ENCODE data around the gene PTPA.
"Not testable (repeated sequence)": the region's sequence is repeated elsewhere in the genome, so short reads cannot be mapped to it uniquely, and the experiment has no call there.

PTPA gene

DNA sequence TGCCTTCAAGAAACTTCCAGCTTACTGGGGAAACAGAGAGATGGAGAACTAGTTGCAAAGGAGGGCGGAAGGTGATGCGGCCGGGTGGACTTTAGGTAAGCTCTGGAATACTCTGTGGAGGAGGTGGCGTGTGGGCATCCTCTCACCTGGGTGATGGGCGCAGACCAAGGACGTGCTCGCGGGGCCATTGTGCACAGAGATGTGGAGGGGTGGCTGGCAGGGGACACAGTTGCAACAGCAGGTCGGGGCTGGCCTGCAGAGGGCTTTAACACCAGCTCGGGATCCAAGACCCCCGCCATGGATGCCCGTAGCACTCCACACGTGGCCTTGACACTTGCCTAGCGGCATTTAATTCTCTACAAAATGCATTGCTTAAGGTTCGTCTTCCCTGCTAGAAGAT lies 40.3 kb downstream of the PTPA start:
- H3K27me3 ChIP-seq (ENCODE audit: control insufficient read depth in 1 of 2, insufficient read depth in 2 of 2, low read length in 2 of 2): no peaks in the 10 kb centered on the region
- no peak overlapping the region for H3K9ac ChIP-seq (ENCODE audit: low read length)
- no peak overlapping the region for H3K27ac ChIP-seq (ENCODE audit: low read depth, low read length)
- H3K9me3 ChIP-seq (ENCODE audit: low read length): no peaks in the 10 kb centered on the region
- H3K36me3 ChIP-seq (ENCODE audit: insufficient read depth, low read length): peaks cover 22% of the 10 kb centered on the region
- H3K4me1 ChIP-seq (ENCODE audit: insufficient read depth, low read length): peaks cover 12% of the 10 kb centered on the region
- no peak overlapping the region for H3K4me3 ChIP-seq (ENCODE audit: low read depth in 1 of 2, low read length in 2 of 2)

DNA sequence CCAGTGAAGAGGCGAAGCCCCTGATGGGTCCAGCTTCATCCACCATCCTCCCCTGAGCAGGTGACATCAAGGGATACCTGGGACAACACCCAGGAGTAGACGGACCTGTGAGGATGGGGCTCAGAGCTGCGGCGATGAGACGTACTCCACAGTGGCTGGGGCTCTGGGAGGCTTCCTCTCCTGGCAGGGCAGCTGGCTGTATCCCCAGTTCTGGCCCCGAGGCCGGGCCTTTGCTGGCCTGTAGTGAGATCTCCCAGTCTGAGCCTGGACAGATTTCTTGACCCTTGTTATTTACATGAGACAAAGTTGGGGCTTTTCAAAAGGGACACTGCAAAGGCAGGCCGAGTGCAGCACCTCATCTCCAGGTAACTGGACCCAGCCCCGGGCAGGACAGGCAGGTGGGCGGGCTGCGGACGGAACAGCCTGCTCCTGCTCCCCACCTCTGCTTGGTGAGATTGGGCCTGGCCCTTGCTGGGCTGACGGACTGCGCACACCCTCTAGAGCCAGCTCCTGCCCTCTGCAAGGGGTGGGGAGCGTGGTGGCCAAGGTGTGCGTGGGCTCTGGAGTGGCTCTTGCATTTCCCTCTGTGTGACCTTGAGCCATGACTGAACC lies 43.8 kb downstream of the PTPA start:
- Histone ChIP-seq H3K9me3 (ENCODE audit: low read length) (no peaks in the 10 kb centered on the region), H3K4me3 (ENCODE audit: low read depth in 1 of 2, low read length in 2 of 2) (no peak overlapping the region), H3K9ac (ENCODE audit: low read length) (no peak overlapping the region), H3K4me1 (ENCODE audit: insufficient read depth, low read length) (no peaks in the 10 kb centered on the region), H3K27me3 (ENCODE audit: control insufficient read depth in 1 of 2, insufficient read depth in 2 of 2, low read length in 2 of 2) (no peaks in the 10 kb centered on the region), H3K36me3 (ENCODE audit: insufficient read depth, low read length) (no peaks in the 10 kb centered on the region), H3K27ac (ENCODE audit: low read depth, low read length) (no peak overlapping the region)

DNA sequence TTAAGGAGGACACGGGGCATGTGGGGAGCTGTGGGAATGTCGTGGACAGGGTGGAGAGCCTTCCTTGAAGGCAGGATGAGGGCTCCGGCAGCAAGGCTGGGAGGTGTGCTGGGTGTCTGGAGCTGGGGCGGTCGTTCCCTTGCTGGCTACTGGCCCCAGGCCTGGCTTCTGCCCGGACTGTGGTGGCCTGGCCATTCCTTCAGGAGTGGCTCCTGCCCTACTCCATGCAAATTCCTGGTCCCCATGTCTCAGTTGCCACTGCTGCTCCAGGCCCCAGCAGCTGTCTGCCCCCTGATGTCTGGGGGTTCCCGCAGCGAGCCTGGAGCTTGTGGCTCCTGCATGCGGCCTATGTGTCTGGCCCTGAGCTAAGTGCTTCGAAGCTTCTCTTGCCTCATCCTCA lies 44.9 kb downstream of the PTPA start:
- no peak overlapping the region for H3K9ac ChIP-seq (ENCODE audit: low read length)

DNA sequence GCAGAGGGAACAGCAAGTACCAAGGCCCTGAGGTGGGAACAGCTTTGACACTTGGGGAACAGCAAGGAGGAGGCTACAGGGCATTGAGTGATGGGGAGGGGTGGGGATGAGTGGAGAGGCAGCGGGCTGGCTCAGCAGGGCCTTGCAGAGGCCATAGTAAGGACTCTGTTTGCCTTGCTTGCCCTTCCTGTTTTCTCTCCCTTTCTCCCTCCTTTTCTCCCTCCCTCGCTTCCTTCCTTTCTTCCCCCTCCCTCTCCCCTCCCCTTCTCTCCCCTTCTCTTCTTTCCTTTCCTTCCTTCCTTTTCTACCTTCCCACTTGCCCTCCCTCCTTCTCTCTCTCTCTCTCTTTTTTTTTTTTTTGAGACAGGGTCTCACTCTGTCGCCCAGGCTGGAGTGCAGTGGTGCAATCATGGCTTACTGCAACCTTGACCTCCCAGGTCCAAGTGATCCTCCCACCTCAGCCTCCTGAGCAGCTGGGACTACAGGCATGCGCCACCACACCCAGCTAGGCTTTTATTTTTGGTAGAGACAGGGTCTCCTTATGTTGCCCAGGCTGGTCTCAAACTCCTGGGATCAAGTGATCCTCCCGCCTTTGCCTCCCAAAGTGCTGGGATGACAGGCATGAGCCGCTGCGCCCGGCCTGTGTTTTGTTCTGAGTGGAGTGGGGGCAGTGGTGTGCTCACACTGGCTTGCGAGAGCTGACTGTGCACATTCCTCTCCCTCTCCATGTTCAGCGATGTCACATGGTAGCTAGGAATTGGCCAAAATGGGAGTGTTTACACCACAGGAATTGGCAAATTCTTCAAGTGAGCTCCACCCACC lies 49.7 kb downstream of the PTPA start:
- peaks cover 14% of the 10 kb centered on the region for H3K4me1 ChIP-seq (ENCODE audit: insufficient read depth, low read length)
- H3K36me3 ChIP-seq (ENCODE audit: insufficient read depth, low read length): no peaks in the 10 kb centered on the region
- no peak overlapping the region for H3K27ac ChIP-seq (ENCODE audit: low read depth, low read length)
- no peak overlapping the region for H3K9ac ChIP-seq (ENCODE audit: low read length)
- no peaks in the 10 kb centered on the region for H3K9me3 ChIP-seq (ENCODE audit: low read length)
- no peak overlapping the region for H3K4me3 ChIP-seq (ENCODE audit: low read depth in 1 of 2, low read length in 2 of 2)
- no peaks in the 10 kb centered on the region for H3K27me3 ChIP-seq (ENCODE audit: control insufficient read depth in 1 of 2, insufficient read depth in 2 of 2, low read length in 2 of 2)

More for the DNA sequence above, 44.9 kb downstream of the PTPA start:
- H3K9me3 ChIP-seq (ENCODE audit: low read length): no peaks in the 10 kb centered on the region
- no peaks in the 10 kb centered on the region for H3K27me3 ChIP-seq (ENCODE audit: control insufficient read depth in 1 of 2, insufficient read depth in 2 of 2, low read length in 2 of 2)
- H3K27ac ChIP-seq (ENCODE audit: low read depth, low read length): no peak overlapping the region
- no peaks in the 10 kb centered on the region for H3K36me3 ChIP-seq (ENCODE audit: insufficient read depth, low read length)
- H3K4me1 ChIP-seq (ENCODE audit: insufficient read depth, low read length): no peaks in the 10 kb centered on the region
- no peak overlapping the region for H3K4me3 ChIP-seq (ENCODE audit: low read depth in 1 of 2, low read length in 2 of 2)

DNA sequence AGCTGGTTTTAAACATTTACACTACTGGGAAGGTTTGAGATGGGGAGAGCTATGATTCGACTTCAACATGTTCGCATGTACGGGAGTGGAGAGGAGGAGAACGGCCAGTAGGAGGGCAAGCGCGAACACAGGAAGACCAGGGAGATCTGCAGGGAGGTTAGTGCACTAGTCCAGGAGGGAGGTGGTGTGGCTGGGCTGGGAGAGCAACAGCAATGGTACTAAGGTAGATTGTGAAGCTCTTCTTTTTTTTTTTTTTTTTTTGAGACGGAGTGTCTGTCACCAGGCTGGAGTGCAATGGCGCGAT lies 50.3 kb downstream of the PTPA start:
- no peaks in the 10 kb centered on the region for H3K36me3 ChIP-seq (ENCODE audit: insufficient read depth, low read length)
- H3K9ac ChIP-seq (ENCODE audit: low read length): no peak overlapping the region
- H3K4me1 ChIP-seq (ENCODE audit: insufficient read depth, low read length): peaks cover 15% of the 10 kb centered on the region
- no peak overlapping the region for H3K27ac ChIP-seq (ENCODE audit: low read depth, low read length)
- H3K27me3 ChIP-seq (ENCODE audit: control insufficient read depth in 1 of 2, insufficient read depth in 2 of 2, low read length in 2 of 2): no peaks in the 10 kb centered on the region
- no peaks in the 10 kb centered on the region for H3K9me3 ChIP-seq (ENCODE audit: low read length)
- no peak overlapping the region for H3K4me3 ChIP-seq (ENCODE audit: low read depth in 1 of 2, low read length in 2 of 2)

DNA sequence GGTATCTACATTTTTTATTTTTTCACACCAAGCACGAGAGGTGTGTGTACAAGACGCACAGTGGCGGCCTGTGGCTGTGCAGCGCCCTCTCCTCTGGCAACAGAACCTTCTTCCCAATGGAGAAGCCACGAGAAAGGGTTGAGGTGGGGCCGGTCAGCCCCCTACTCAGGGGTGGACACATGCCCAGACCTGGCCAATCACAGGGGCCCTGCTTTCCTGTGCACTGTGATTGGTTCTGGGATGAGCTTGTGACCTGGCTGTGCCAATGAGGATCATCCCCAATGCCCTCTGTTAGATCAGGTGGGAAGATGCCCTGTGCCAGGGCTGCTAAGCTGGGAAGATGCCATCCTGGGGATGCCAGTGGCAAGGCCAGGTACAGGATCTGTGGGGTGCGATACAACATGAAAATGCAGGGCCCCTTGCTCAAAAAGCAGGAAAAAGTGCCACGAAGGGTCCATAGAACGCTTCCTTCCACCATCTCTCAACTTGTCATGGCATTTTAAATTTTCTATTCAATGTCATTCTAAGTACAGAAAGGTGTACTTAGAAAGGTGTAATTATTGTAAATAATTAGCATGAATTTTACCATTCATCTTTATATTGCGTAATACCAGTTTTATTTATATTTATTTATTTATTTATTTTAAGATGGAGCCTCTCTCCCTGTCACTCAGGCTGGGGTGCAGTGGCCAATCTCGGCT lies 51.4 kb downstream of the PTPA start:
- Histone ChIP-seq H3K27ac (ENCODE audit: low read depth, low read length) (no peak overlapping the region), H3K4me3 (ENCODE audit: low read depth in 1 of 2, low read length in 2 of 2) (no peak overlapping the region), H3K9me3 (ENCODE audit: low read length) (no peaks in the 10 kb centered on the region), H3K36me3 (ENCODE audit: insufficient read depth, low read length) (no peaks in the 10 kb centered on the region), H3K27me3 (ENCODE audit: control insufficient read depth in 1 of 2, insufficient read depth in 2 of 2, low read length in 2 of 2) (no peaks in the 10 kb centered on the region), H3K4me1 (ENCODE audit: insufficient read depth, low read length) (peaks cover 26% of the 10 kb centered on the region), H3K9ac (ENCODE audit: low read length) (no peak overlapping the region)

DNA sequence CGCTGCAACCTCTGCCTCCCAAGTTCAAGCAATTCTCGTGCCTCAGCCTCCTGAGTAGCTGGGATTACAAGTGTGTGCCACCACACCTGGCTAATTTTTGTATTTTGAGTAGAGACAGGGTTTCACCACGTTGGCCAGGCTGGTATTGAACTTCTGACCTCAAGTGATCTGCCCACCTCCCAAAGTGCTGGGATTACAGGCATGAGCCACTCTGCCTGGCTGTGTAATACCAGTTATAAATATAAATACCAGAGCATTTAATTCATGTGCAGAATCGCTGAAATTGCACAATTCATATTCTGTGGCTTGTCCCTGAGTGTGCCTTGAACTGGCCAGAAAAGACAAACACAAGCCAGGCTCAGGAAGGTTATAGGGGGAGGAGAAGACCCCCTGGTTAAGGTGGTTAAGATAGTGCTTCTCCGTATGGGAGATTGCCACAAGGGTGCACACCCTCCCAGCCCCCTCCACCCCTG lies 52.0 kb downstream of the PTPA start:
- H3K9me3 ChIP-seq (ENCODE audit: low read length); H3K27me3 ChIP-seq (ENCODE audit: control insufficient read depth in 1 of 2, insufficient read depth in 2 of 2, low read length in 2 of 2); H3K4me3 ChIP-seq (ENCODE audit: low read depth in 1 of 2, low read length in 2 of 2); H3K36me3 ChIP-seq (ENCODE audit: insufficient read depth, low read length); H3K9ac ChIP-seq (ENCODE audit: low read length): not testable (repeated sequence)
- Histone ChIP-seq H3K27ac (ENCODE audit: low read depth, low read length) (peak overlapping the region; percentile 1), H3K4me1 (ENCODE audit: insufficient read depth, low read length) (peaks cover 32% of the 10 kb centered on the region)

DNA sequence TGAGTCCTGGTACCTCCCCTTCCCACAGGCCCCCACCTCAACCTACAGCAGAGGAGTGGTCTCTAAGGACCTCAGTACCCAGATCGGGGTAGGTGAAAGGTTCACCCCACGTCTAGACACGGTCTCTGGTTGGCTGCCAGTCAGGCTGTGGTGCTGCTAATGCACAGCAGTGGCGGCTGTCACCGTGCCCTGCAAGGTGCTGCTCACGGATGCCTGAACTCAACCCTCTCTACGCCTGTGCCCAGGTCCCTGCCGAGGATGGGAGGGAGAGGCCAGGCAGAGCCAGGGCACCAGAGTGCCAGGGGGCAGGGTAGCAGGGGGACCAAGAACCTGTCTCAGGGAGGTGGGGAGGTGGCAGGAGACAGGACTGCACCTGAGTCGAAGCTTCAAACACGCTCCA lies 52.5 kb downstream of the PTPA start:
- Histone ChIP-seq H3K4me1 (ENCODE audit: insufficient read depth, low read length) (peaks cover 34% of the 10 kb centered on the region), H3K9me3 (ENCODE audit: low read length) (no peaks in the 10 kb centered on the region), H3K27ac (ENCODE audit: low read depth, low read length) (peak overlapping the region; percentile 1), H3K27me3 (ENCODE audit: control insufficient read depth in 1 of 2, insufficient read depth in 2 of 2, low read length in 2 of 2) (no peaks in the 10 kb centered on the region), H3K9ac (ENCODE audit: low read length) (no peak overlapping the region), H3K4me3 (ENCODE audit: low read depth in 1 of 2, low read length in 2 of 2) (no peak overlapping the region), H3K36me3 (ENCODE audit: insufficient read depth, low read length) (no peaks in the 10 kb centered on the region)

DNA sequence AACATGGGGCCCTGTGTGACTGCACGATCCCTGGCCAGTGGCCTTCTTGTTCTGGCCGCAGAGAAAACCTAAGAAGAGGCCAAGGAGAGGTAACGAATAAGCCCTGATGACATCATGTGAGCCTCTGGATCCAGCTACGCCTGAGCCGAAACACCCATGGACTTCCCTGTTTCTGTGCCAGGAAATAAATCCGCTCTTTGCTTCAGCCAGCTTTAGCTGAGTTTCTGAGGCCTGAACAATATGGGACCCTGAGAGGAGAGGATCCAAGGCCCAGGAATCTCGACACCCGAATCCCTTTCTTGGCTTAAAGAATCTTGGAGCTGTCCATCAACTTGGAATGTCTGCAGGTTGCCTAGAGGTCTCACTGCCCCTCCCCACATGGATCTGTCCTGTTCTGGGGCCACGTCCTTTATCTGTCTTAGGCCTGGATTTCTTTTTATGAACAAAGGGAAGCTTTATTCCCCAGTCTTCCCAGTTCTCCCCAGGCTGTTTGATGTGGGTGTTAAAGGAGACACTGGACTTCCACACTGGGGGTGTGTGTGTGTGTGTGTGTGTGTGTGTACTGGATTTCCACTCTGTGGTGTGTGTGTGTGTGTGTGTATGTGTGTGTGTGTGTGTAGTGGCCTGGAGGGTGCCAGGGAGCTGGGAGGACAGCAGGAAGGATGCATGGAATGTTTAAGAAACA lies 53.2 kb downstream of the PTPA start:
- Histone ChIP-seq H3K9ac (ENCODE audit: low read length) (no peak overlapping the region), H3K27ac (ENCODE audit: low read depth, low read length) (peak overlapping the region; percentile 1), H3K4me1 (ENCODE audit: insufficient read depth, low read length) (peaks cover 34% of the 10 kb centered on the region)

DNA sequence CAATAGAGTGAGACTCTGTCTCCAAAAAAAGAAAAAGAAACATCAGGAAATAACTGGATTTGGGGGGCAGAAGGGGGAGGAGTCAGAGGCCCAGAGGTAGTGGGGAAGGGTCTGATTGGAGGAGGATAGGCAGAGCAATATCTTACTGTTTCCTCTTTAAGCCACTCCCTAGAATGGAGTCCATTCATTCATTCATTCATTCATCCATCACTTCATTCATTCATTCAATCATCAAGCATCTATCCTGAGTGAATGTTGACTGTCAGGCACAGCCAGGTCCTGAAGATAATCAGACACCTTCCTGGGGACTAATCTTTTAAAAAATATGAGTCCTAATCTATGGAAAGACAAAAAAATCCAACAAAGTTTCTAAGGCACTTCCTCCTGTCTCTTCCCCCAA lies 54.0 kb downstream of the PTPA start:
- H3K4me1 ChIP-seq (ENCODE audit: insufficient read depth, low read length): peaks cover 34% of the 10 kb centered on the region
- H3K27ac ChIP-seq (ENCODE audit: low read depth, low read length): no peak overlapping the region

More for the DNA sequence above, 53.2 kb downstream of the PTPA start:
- Histone ChIP-seq H3K9me3 (ENCODE audit: low read length) (no peaks in the 10 kb centered on the region), H3K27me3 (ENCODE audit: control insufficient read depth in 1 of 2, insufficient read depth in 2 of 2, low read length in 2 of 2) (no peaks in the 10 kb centered on the region), H3K4me3 (ENCODE audit: low read depth in 1 of 2, low read length in 2 of 2) (no peak overlapping the region), H3K36me3 (ENCODE audit: insufficient read depth, low read length) (no peaks in the 10 kb centered on the region)

More for the DNA sequence above, 54.0 kb downstream of the PTPA start:
- H3K36me3 ChIP-seq (ENCODE audit: insufficient read depth, low read length): no peaks in the 10 kb centered on the region
- no peaks in the 10 kb centered on the region for H3K27me3 ChIP-seq (ENCODE audit: control insufficient read depth in 1 of 2, insufficient read depth in 2 of 2, low read length in 2 of 2)
- no peak overlapping the region for H3K9ac ChIP-seq (ENCODE audit: low read length)
- H3K4me3 ChIP-seq (ENCODE audit: low read depth in 1 of 2, low read length in 2 of 2): no peak overlapping the region
- H3K9me3 ChIP-seq (ENCODE audit: low read length): no peaks in the 10 kb centered on the region
